Measurements from ENCODE around the gene COLQ. TPM values are rescaled to one million over a fixed set of nuclear protein-coding genes. Genes with fewer than 3 reads are reported as not detected.

The COLQ gene
- total RNA-seq, 6 experiments from 2014 or later = 0.25 to 1.2 (median 0.83) TPM

GRCh38 chr3:15440891-15441290 lies 80.6 kb downstream of the COLQ start:
- H3K27me3 ChIP-seq = no peaks in the 10 kb centered on the region
- intact Hi-C loops (cut with DNase I) = no loop called here
- DNase-seq = no peak
- no peak for ATAC-seq
- 33% methylated on average over 3 of the region's 4 CpGs for WGBS (ENCODE audit: insufficient coverage, low coverage, low lambda C conversion rate, missing lambda C conversion rate)
- H3K27ac ChIP-seq = no peak overlapping the region
- peaks cover 0 to 53% (median 31%) of the 10 kb centered on the region in 4 donors for H3K36me3 ChIP-seq
- H3K4me1 ChIP-seq = peaks cover 0 to 11% (median 0%) of the 10 kb centered on the region in 4 donors
- no peaks in the 10 kb centered on the region for H3K9me3 ChIP-seq
- no peak for TF ChIP-seq POLR2A (IDR thresholded peaks at IDR 0.05)
- TF ChIP-seq, protein P1, sequence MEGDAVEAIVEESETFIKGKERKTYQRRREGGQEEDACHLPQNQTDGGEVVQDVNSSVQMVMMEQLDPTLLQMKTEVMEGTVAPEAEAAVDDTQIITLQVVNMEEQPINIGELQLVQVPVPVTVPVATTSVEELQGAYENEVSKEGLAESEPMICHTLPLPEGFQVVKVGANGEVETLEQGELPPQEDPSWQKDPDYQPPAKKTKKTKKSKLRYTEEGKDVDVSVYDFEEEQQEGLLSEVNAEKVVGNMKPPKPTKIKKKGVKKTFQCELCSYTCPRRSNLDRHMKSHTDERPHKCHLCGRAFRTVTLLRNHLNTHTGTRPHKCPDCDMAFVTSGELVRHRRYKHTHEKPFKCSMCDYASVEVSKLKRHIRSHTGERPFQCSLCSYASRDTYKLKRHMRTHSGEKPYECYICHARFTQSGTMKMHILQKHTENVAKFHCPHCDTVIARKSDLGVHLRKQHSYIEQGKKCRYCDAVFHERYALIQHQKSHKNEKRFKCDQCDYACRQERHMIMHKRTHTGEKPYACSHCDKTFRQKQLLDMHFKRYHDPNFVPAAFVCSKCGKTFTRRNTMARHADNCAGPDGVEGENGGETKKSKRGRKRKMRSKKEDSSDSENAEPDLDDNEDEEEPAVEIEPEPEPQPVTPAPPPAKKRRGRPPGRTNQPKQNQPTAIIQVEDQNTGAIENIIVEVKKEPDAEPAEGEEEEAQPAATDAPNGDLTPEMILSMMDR (IDR thresholded peaks at IDR 0.05) = no peak
- H3K4me3 ChIP-seq = no peak overlapping the region

GRCh38 chr3:15439476-15439875 lies 82.0 kb downstream of the COLQ start:
- no peak for ATAC-seq
- Histone ChIP-seq H3K4me1 (peaks cover 0 to 11% (median 0%) of the 10 kb centered on the region in 4 donors), H3K9me3 (no peaks in the 10 kb centered on the region), H3K36me3 (peaks cover 0 to 67% (median 41%) of the 10 kb centered on the region in 4 donors), H3K27me3 (no peaks in the 10 kb centered on the region), H3K4me3 (no peak overlapping the region), H3K27ac (no peak overlapping the region)
- no peak for TF ChIP-seq POLR2A (IDR thresholded peaks at IDR 0.05)
- TF ChIP-seq, protein P1 (IDR thresholded peaks at IDR 0.05) = no peak
- DNase-seq = no peak
- intact Hi-C loops (cut with DNase I) = loop anchor here in 1 of 2 donors (10.0 kb wide), 1 partner anchor 115 kb away; no protein-coding TSS in a partner anchor

GRCh38 chr3:15438983-15439382 lies 82.5 kb downstream of the COLQ start:
- TF ChIP-seq POLR2A (IDR thresholded peaks at IDR 0.05) = no peak
- TF ChIP-seq, protein P1 (IDR thresholded peaks at IDR 0.05) = no peak
- intact Hi-C loops (cut with DNase I) = loop anchor here in 1 of 2 donors (10.0 kb wide), 1 partner anchor 116 kb away; no protein-coding TSS in a partner anchor
- Histone ChIP-seq H3K27me3 (no peaks in the 10 kb centered on the region), H3K36me3 (peaks cover 0 to 72% (median 44%) of the 10 kb centered on the region in 4 donors), H3K9me3 (no peaks in the 10 kb centered on the region), H3K27ac (no peak overlapping the region), H3K4me3 (no peak overlapping the region), H3K4me1 (peaks cover 0 to 7% (median 0%) of the 10 kb centered on the region in 4 donors)
- DNase-seq = no peak
- no peak for ATAC-seq
- 81% methylated on average over 4 of the region's 4 CpGs for WGBS (ENCODE audit: insufficient coverage, low coverage, low lambda C conversion rate, missing lambda C conversion rate)

- H3K4me1 ChIP-seq = no peaks in the 10 kb centered on the region
- H3K27me3 ChIP-seq = no peaks in the 10 kb centered on the region
- WGBS (ENCODE audit: insufficient coverage, low coverage, low lambda C conversion rate, missing lambda C conversion rate) = 90% methylated on average over 4 of the region's 6 CpGs
- H3K9me3 ChIP-seq = no peaks in the 10 kb centered on the region
- H3K4me3 ChIP-seq = no peak overlapping the region
- ATAC-seq (no peak), DNase-seq (no peak)
- intact Hi-C loops (cut with DNase I) = loop anchor here in 1 of 2 donors (10.0 kb wide), 1 partner anchor 119 kb away; no protein-coding TSS in a partner anchor
- H3K27ac ChIP-seq = no peak overlapping the region
- H3K36me3 ChIP-seq = peaks cover 0 to 95% (median 51%) of the 10 kb centered on the region in 4 donors
- no peak for TF ChIP-seq POLR2A (IDR thresholded peaks at IDR 0.05)
- TF ChIP-seq, protein P1 (IDR thresholded peaks at IDR 0.05) = no peak
These were observed 85.3 kb downstream of the COLQ start for GRCh38 chr3:15436246-15436645.
